Stimulated activated CD4-positive, alpha-beta T cell treated with anti-CD3 and anti-CD28 coated beads, Interleukin-1b, Interleukin-23, amount 100 ng/mL, for 24 hours (primary cell): Measurements from ENCODE around the gene POM121C.
A peak's percentile ranks its signal among the peaks of the same experiment; 100 is the strongest.
"Not testable (repeated sequence)": the region's sequence is repeated elsewhere in the genome, so short reads cannot be mapped to it uniquely, and the experiment has no call there.

ENCODE experiments used
- DNase-seq, 4 experiments: peaks; one replicate each; pipeline ENCODE4 v3.0.0-alpha.2; 2020; ENCODE audit warnings: low read depth in 4 of 4, low spot score in 1 of 4

POM121C gene

DNA sequence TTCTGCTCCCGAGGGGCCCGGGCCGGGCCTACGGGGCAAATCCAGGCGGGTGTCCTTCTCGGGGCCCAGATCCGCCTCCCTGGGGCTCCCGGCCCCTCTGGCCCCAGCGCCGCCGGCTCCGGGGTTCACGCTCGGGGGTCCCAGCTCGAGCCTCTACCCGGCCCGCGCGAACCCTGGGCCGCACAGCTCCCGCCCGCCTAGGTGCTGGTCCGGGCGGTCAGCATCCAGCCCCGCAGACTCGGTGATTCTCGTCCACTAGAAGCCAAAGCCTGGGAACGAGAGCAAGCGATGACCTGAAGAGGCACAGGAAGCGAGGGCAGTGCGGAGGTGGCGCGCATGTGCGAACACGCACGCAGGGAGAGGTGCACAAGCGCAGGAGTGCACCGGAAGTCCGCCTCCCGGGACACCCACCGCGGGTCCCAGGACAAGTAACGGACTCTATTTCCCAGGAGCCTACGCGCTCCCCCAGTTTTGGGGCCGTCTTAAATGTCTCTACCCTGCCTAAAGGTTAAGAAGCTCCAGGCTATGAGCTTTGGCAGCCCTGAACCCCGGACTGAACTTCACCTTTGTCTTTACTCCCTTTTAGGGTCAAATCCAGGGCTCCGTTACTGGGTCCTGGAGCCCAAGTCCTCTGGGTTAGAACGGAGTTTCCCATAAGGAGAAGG is at the start of gene POM121C:
Gene POM121C, minus strand, starts transcription at position 321 of the 665 bp plus-strand sequence. CDS start 44,803 bp downstream, outside the sequence.
- DNase-seq, result peak; percentile 56 to 87 (median 76)

DNA sequence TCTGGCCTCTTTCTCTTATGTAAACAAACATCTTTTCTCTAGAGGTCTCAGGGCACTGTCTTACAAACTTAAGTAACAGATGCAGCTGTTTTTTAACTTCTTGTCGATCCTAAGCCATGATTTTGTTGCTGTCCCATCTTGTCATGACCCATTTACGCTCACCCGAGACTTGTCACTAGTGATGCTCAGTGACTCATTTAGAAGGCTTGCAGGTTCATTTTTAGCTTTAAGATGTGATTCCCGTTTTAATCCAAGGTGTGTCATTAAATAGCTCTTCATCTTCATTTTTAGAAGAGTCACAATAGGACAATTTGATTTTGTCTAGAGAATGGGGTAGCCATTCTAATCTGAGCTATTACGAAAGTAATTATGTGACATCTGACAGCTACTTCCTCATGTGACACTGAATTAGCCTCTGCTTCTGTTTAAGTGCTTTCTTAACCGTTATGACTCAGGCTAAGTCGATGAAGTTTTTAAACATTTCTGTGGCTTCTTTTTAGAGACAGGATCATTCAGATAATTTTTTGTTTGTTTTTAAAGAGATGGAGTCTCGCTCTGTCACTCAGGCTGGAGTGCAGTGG is 48.7 kb upstream of the POM121C start:
- DNase-seq, result no peak

DNA sequence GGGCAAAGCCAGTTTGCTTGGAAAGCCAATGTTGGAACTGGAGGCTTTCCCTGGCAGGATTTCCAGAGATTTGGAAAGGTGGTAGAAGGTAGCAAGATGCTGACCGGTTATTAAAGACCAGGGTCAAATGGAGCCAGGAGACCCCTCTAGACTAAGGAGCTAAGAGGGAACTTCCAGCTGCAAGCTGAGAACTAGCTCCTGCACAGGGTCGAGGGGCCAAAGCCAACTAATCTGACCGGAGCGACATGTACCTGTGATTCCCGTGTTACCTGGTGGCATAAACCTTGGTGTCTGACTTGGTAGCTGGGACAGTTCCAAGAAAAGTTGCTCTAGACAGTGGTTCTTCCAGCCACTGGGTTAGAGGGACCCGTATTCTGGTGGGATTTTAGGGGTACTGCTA is 47.8 kb upstream of the POM121C start:
- DNase-seq, result no peak

GRCh38 chr7:75532639-75533038 is 46.5 kb upstream of the POM121C start:
- DNase-seq, result no peak

- no peak for DNase-seq
Measured at GRCh38 chr7:75531359-75531821, 45.3 kb upstream of the POM121C start.

DNA sequence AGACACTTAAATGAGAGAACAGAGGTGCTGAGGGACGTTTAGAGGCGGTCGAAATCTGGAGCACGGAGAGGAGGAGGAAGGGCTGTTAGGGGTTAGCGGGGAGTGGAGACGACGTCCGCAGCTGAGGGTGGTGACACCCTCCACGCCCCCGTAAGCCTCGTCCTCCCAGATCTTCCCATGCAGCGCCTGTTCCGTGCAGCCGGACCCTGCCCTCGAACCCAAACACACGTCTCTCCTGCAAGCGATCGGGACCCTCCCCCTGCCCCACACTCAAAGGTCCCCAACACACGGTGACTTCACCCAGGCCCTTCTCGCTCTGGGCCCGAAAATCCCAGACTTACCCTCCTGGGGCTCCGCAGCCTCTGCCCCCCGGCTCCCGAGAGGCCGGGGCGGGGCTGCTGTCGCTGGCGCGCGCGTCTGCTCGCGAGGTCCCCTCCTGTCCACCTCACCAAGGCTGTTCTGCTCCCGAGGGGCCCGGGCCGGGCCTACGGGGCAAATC is 41.2 kb upstream of the POM121C start:
- not testable (repeated sequence) for DNase-seq

GRCh38 chr7:75521727-75522126 is 35.6 kb upstream of the POM121C start:
- not testable (repeated sequence) for DNase-seq

DNA sequence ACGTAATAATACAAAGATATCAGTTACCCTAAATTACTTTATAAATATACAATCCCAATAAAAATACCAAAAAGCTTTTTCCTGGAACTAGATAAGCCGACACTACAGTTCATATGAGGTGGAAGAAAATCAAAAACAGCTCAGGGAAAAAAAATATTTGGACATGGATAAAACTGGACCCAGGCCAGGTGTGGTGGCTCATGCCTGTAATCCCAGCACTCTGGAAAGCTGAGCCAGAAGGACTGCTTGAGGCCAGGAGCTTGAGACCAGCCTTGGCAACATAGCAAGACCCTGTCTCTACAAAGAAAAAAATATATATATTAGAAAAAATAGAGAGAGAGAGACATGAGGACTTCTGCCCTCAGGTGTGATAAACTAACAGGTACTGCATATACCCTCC is 32.7 kb upstream of the POM121C start:
- not testable (repeated sequence) for DNase-seq

DNA sequence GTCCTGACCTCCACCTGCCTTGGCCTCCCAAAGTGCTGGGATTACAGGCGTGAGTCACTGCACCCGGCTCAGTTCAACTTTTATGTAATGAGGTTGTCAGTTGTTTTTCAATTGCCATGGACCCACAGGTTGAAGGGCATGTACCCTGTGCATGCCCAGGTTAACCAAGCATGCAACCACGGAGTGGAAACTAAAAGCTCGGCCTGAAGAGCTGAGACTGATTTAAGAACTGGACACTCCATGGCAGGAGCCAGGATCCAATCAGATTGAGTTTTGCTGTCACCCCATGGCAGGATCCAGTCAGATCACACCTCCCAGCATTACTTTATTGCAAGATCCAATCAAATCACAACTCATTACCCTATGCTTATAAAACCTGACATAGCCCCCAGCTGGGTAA is 22.9 kb upstream of the POM121C start:
- not testable (repeated sequence) for DNase-seq

- DNase-seq, result not testable (repeated sequence)
Measured at GRCh38 chr7:75492020-75492419, 5.9 kb upstream of the POM121C start, which contains the start of gene SPDYE5. Gene SPDYE5 (plus strand): TSS chr7:75492320. CDS start chr7:75494048, 1,728 bp downstream.

GRCh38 chr7:75485355-75485978 is 632 bp downstream of the POM121C start:
- DNase-seq, result not testable (repeated sequence)

DNA sequence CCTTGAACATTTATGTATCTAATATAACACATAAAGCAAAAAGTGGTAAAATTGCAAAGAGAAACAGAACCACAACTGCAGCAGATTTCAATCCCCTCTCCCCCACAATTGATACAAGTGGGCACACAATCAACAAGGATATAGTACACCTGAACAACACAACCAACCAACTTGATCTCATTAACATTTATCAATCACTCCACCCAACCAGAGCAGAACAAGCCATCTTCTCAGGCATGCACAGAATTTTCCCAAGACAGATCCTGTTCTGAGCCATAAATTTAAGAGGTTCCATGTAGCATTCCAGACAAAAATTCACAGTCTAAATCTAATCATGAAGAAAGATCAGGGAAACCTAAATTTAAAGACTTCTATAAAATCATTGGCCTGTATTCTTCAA is 5.8 kb downstream of the POM121C start:
- DNase-seq, result not testable (repeated sequence)

- DNase-seq, result not testable (repeated sequence)
Measured at GRCh38 chr7:75477457-75477856, 8.6 kb downstream of the POM121C start.

DNA sequence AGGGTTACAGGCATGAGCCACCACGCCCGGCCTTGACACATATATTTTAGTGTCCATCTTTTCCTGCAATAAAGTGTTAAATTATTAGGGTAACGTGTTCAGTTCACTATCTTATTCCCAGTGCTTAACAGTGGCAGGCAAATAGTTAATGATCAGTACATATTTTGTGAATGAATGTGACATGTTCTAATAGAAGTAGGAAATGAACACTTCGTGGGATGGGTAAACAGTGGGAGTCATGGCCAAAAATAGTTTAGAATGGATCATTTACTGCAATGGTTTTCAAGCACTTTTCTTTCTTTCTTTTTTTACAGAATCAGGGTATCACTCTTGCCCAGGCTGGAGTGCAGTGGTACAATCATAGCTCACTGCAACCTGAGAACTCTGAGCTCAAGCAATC is 15.9 kb downstream of the POM121C start:
- DNase-seq, result not testable (repeated sequence)

- DNase-seq, result not testable (repeated sequence)
Measured at GRCh38 chr7:75460541-75460940, 25.6 kb downstream of the POM121C start.

- not testable (repeated sequence) for DNase-seq
Measured at GRCh38 chr7:75458034-75458433, 28.1 kb downstream of the POM121C start.

DNA sequence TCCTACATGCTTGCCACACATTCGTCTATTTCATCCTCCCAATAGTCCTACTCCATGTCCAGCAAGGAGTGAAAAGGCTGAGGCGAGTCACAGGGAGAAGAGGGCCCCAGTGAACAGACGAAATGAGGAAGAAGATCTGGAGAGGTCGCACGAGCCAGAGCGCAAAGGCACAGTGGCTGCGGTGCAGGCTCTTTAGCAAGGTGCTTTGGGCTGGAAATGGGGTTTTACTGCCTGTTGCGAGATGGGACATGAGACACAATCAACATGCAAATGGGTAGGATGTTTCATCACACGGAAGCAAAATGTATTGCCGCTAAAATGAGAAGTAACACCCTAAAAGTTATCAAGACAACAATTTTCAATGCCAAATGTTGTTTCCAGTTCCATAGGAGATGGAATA is 29.7 kb downstream of the POM121C start:
- not testable (repeated sequence) for DNase-seq

- DNase-seq, result not testable (repeated sequence)
Measured at GRCh38 chr7:75452494-75452955, 33.6 kb downstream of the POM121C start.

DNA sequence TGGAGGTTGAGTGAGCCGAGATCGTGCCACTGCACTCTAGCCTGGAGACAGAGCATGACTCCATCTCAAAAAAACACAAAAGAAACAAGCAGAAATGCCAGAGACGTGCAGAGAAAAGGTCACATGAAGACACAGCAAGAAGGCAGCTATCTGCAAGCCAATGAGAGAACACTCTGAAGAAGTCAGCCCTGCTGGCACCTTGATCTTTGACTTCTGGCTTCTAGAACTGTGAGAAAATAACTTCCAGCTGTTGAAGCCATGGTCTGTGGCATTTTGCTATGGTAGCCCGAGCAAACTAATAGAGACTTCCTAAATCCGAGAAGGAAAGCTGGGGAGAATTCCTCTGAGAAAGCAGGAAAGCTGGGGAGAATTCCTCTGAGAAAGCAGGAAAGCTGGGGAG is 36.2 kb downstream of the POM121C start:
- DNase-seq, result not testable (repeated sequence)

DNA sequence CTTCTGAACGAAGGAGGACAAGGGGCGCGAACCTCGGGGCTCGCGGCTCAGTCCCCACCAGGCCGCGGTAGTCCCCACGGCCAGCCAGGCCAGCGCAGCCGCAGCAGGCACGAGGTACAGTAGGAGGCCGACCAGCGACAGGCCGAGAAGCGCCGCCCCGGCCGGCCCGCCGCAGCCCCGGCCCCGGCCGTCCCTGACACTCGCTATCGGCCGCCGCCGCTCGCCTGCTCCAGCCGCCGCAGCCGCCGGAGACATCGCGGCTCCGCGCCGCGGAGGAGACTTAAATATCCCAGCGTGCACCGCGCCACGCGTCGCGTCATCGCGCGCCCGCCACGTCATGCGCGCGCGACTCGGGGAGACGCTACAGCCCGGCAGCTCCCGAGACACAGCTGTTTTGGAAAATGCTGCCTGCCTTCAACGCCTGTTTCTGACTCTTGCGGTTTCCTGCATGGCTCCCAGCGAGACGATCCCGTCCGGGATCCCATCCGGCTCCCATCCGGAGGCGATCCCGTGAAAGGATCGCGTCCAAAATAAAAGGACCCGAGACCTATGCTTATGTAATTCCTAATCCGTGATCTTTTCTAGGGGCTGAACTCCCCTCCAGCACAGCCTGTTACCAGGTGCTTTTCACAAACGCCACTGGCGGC is 43.5 kb downstream of the POM121C start:
- not testable (repeated sequence) for DNase-seq

DNA sequence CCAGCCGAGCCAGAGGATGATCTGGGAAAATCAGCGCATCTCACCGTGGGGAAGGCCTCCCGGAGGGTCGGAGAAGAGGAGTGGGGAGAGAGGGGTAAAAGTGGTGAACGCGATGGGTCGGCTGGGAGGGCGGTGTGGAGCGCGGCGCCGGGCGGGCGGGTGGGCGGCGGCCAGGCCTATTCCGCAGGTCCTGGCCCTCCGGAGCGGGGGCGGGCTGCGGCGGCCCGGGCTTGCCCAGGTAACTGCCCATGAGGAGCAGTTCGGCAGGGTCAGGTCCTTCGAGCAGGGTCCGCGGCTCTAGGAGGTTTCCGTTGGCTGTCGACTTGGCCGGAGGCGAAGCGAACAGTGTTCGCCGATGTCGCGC is 44.0 kb downstream of the POM121C start:
- DNase-seq, result not testable (repeated sequence)
